ENCODE results near the gene TIFAB.
A peak's percentile ranks its signal among the peaks of the same experiment; 100 is the strongest.

The TIFAB gene

GRCh38 chr5:135458356-135458755 is 6.2 kb upstream of the TIFAB start:
- DNase-seq (ENCODE audit: low spot score) = no peak

- peak; percentile 77 for DNase-seq (ENCODE audit: low spot score)
These were observed 5.4 kb upstream of the TIFAB start for GRCh38 chr5:135457424-135458071.

DNA sequence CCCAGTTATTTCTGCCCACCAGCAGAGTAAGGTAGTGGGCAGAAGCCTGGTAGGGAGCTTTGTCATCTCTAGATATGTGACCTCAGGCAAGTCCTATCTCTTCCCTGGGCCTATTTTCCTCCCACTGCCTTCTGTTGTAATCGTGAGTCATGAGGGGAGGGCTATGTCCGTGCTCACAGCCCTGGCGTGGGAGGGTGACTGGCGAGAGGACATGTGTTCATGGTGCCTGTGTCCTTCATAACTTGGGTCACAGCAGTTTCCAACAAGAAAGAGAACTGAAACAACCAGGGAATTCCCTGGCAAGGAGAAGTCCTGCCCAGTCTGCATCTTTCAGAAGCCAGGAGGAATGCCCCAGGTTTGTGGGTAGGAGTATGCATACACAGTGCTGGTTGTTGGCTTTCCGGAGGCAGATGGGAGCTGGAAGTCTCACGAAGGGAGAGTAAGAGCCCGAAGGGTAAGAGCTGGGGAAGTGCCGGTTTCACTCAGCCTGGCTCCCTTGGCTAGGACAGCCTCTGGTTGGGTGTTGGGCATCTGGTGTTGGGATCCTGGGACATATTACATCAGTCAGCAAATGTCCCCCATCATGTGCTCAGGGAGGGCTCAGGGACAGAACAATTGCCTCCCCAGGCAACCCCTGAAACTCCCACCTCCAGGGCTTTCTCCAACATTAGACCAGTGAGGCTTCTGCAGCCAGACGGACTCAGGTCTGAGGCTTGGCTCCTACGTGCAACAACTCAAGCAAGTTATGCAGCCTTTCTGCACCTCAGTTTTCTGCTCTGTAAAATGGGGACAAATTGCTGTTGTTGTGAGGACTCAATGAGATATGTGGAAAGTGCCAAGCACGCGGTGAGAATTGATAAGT is 4.3 kb upstream of the TIFAB start:
- peak; percentile 90 for DNase-seq (ENCODE audit: low spot score)

GRCh38 chr5:135455876-135456237 is 3.7 kb upstream of the TIFAB start:
- no peak for DNase-seq (ENCODE audit: low spot score)

GRCh38 chr5:135454946-135455345 is 2.8 kb upstream of the TIFAB start:
- DNase-seq (ENCODE audit: low spot score) = no peak

DNA sequence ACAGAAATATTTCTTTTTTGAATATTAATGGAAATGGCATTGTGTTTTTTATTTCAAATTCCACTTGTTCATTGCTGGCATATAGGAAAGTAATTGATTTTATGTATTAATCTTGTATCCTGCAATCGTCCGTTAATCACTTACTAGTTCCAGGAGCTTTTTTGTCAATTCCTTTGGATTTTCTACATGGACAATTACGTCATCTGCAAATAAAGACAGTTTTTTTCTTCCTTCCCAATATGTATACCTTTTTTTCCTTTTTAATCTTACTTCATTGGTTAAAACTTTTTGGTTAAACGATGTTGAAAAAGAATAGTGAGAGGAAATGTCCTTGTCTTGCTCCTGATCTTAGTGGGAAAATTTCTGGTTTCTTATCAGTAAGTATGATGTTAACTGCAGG is 1.5 kb upstream of the TIFAB start:
- DNase-seq (ENCODE audit: low spot score) = no peak

DNA sequence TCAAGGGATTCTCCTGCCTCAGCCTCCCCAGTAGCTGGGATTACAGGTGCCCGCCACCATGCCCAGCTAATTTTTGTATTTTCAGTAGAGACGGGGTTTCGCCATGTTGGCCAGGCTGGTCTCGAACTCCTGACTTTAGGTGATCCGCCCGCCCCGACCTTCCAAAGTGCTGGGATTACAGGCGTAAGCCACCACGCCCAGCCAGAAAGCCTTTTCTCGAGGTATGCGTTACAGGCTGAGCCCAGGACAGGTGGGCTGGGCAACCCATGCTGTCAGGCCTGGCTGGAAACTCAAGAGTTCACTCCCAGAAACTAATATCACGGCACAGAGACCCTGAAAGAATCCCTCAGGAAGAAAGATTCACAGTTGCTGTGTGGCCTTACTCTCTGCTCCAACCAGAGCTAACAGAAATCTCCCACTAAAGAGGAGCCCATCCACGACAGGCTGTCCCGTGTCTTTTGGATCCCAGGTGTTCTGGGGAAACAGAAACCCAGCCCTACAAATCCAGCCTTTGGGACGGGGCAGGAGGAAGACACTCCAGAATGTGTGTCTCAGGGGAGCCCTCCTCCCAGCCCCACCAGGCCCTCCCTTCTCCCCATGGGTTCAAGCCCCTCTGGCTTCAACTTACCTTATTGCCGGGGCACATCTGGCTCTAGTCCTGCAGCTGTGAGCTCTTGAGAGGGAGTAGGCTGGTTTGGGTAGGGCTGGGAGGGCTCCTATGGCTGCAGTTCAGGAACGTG is 400 bp downstream of the TIFAB start:
- DNase-seq (ENCODE audit: low spot score) = no peak

GRCh38 chr5:135450952-135451351 is 1.2 kb downstream of the TIFAB start:
- no peak for DNase-seq (ENCODE audit: low spot score)

GRCh38 chr5:135450336-135450735 is 1.8 kb downstream of the TIFAB start:
- DNase-seq (ENCODE audit: low spot score) = no peak

DNA sequence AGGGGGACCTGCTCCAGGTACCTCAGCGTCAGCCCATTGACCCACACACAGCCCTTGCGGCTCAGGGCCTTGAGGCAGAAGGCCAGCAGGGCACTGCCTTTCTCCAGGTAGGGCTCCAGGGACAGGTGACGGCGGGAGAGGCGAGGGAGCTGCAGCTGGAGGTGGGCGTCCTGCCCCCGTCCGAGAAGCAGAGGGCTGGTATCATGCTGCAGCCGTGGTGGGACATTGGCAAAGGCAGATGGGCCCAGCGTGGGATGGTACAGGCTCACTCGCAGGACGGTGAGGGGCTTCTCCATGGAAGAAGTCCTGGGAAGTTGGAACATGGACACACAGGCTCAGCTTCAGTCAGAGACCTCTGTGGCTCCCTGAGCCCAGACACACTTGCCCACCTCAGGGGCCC is 2.5 kb downstream of the TIFAB start:
- DNase-seq (ENCODE audit: low spot score) = no peak

DNA sequence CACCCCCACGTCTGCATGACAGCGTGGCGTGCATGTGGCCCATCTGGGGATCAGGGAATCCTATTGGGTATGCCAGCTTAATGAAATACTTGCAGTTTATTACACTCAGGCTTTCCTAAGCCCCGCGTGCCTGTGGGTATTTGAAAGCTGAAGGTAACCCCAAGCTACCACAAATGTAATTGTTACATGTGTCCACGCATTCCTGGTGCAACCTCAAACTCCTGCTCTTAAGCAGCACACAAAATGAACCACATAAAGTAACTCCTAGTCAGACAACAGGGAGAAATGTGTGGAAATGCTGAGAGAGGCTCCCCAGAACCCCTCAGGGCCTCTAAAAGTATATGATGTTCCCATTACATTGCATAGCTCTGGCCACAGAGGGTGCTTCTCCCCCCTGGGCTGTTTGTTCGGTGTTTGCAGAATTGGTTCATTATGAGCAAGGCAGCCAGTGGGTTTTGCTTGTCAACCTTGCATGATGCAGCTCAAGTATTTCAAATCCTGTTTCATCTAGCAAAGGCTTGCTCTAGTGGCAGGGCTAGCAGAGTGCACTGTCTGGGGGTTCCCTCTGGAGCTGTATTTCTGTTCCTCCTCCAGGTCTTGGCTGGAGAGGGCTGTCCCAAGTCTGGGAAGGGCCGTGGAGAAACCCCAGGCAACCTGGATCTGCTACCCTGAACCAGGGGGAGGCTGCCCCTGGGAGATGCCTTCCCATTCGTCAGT is 3.2 kb downstream of the TIFAB start:
- DNase-seq (ENCODE audit: low spot score) = no peak

DNA sequence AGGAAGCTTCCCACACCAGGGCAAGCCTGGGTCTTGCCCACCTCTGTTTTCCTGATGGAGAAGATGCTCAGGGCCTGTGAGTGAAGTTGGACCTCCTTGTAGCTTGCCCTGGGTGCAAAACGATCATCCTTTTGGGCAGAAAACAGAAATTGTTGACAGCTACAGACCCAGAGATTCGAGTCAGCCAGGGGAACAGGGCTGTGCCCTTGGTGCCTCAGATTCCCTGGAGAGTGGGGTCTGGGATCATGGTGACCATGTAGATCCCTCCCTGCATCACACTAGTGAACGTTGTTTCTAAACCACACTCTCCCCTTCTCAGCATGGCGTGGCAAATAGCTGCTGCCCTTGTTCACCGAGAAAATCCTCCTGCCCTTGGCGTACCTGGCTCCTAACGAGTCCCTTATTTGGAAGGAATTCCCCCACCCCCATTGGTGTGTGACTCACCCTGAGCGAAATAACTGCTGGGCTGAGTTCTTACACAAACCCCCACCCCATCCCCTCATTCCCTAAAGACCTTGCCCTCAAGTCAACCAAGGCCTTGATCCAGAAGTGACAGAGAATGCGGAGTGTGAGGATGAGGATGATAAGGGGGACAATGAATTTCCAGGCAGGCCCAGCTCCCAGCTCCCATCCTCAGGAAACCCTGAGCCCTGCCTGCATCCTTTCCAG is 3.9 kb downstream of the TIFAB start:
- DNase-seq (ENCODE audit: low spot score) = no peak

- no peak for DNase-seq (ENCODE audit: low spot score)
These were observed 4.7 kb downstream of the TIFAB start, which contains the start of gene DCANP1 for GRCh38 chr5:135447298-135447929. TSS of gene DCANP1 (minus strand) at chr5:135447348. CDS start at chr5:135447108, 240 bp downstream.

- DNase-seq (ENCODE audit: low spot score) = no peak
These were observed 5.5 kb downstream of the TIFAB start for GRCh38 chr5:135446615-135447014.

DNA sequence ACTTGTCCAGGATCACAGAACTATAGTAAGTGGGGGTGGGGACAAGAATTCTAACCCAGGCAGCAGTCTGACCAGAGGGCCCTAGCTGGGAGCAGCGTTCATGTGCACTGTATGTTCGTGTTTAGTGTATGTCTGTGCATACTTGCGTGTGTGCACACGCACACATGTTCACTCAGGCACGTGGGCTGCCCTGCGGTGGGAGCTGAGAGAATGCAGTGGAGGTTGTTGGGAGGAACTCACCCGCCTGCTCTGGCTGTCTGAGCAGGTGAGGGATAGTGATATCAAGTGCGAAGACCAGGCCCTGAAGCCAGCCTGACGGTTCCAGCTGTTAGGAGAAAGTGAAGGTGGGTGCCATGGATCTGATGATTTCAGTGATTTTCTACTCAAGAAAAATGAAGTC is 5.9 kb downstream of the TIFAB start:
- no peak for DNase-seq (ENCODE audit: low spot score)

DNA sequence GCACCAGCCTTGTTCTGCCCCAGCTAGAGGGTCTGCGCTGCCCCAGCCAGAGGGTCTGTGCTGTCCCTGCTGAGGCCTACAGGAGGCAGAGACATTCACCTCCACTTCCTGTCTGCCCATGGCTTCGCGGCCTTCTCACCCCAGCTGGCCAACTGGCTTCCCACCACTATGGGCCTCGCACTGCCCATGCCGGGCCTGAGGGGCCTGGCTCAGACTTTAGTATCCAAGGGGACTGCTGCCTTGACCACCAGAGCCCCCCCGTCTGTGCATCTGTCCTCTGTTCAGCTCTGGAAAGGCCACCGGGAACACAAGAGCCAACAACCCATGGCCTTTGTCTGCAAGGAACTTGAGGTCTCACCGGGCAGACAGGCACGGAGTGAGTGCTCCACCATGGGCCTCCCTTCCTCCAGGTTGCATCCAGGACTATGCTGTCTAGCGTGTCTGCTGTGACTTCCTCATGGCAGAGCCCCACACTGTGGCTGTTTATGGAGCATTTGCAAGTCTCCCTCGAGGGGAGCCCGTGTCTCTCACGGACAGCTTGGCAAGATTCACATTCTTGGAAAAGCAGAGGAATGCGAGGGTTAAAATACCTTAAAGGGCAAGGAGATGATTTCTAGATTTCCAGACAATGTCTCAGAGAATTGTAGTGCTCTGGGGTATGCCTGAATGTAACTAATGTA is 6.7 kb downstream of the TIFAB start:
- DNase-seq (ENCODE audit: low spot score) = no peak

GRCh38 chr5:135444881-135445280 is 7.3 kb downstream of the TIFAB start:
- DNase-seq (ENCODE audit: low spot score) = no peak

- DNase-seq (ENCODE audit: low spot score) = no peak
These were observed 7.8 kb downstream of the TIFAB start for GRCh38 chr5:135444360-135444759.

DNA sequence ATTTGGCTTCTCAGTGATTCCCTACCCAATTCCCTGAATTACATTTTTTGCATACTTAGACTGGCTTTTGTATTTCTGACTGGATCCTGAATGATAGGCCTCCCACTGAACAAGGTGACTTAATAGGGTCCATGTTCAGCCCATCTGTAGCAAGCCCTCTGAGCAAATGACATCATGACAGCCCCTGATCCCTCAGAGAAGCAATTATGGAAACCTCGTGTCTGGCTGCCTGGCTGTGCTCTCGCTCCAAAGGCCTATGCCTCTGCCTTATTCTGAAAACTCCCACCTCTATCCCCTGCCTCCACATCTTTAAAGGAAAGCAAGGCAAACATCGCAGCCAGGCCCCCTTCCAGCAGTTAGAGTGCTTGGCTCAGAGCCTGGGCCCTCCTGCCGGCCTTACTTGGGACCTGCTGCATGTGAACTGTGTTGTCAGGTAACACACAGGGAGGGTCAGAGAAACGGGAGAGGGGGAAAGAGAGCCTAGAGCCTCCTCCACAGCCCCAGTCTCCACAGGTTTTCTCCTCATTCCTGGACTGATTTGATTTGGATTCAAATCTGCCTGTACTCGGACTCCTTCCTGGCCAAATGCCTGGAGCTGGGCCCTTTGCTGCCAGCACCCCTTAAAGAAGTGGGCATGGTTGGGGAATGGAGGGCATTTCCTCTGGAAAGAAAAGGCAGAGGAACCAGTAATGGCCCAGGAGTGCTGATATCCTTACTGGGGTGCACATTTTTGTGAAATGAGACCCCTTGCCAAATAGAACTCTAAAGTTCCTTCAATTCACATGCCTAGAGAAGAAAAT is 8.8 kb downstream of the TIFAB start:
- no peak for DNase-seq (ENCODE audit: low spot score)

All from AG20443 (cell line).